AG10803 (cell line): ENCODE measurements around the gene CD244.
A peak's percentile ranks its signal among the peaks of the same experiment; 100 is the strongest.

Experiments used
- DNase-seq: peaks from one replicate; pipeline ENCODE4 v3.0.0; 2010; ENCODE audit warnings: low read depth
- H3K4me3 ChIP-seq: 2 replicates; pipeline ENCODE4 v1.5.1; 2011; ENCODE audit warnings: mild to moderate bottlenecking, low read length, control low read depth
- TF ChIP-seq, protein P1 (sequence below): conservative IDR thresholded peaks from 2 replicates; pipeline ENCODE4 v1.5.1; 2011; ENCODE audit warnings: mild to moderate bottlenecking, low read length, control low read depth, inconsistent platforms

CD244 gene

DNA sequence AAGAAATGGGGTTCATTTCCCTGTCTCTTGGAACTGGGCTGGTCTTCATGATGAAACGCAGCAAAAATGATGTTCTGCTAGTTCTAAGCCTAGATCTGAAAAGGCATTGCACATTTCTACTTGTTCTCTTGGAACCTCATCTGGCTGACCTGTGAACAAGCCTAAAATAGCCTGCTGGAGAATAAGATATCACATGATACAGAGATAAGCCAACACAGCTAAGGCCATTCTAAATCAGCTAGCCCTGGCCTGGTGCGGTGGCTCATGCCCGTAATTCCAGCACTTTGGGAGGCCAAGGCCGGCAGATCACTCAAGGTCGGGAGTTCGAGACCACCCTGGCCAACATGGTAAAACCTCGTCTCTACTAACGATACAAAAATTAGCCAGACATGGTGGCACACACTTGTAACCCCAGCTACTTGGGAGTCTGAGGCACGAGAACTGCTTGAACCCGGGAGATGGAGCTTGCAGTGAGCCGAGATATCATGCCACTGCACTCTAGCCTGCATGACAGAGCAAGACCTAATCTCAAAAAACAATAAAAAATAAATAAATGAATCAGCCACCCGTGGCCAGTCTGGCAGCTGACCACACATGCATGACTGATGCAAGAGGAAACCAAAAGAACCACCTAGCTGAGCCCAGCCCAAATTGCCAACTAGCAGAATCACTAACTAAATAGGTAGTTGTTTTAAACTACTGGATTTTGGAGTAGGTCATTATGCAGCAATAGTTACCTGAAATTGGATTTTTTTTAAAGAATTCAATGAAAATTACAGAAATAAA is 18.0 kb downstream of the CD244 start:
- TF ChIP-seq, protein P1, sequence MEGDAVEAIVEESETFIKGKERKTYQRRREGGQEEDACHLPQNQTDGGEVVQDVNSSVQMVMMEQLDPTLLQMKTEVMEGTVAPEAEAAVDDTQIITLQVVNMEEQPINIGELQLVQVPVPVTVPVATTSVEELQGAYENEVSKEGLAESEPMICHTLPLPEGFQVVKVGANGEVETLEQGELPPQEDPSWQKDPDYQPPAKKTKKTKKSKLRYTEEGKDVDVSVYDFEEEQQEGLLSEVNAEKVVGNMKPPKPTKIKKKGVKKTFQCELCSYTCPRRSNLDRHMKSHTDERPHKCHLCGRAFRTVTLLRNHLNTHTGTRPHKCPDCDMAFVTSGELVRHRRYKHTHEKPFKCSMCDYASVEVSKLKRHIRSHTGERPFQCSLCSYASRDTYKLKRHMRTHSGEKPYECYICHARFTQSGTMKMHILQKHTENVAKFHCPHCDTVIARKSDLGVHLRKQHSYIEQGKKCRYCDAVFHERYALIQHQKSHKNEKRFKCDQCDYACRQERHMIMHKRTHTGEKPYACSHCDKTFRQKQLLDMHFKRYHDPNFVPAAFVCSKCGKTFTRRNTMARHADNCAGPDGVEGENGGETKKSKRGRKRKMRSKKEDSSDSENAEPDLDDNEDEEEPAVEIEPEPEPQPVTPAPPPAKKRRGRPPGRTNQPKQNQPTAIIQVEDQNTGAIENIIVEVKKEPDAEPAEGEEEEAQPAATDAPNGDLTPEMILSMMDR = no peak
- H3K4me3 ChIP-seq = no peak overlapping the region
- no peak for DNase-seq

DNA sequence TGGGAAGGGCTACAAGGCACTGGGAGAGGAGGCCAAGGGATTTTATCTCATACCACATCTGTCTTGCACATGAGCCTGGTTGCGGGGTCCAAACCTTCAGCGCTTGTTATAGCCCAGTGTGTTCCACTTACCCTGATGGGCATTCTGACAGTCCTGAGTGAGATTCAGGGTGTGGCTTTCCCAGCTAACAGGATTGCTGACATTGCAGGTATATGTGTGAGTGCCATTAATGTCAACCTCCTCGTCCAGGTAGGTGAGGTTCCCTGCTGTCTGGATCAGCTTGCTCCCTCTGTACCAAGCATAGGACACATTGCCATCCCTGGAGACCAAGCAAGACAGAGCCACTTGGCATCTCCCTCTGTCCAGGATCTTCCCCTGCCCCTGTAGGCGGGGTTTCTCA is 21.6 kb downstream of the CD244 start:
- TF ChIP-seq, protein P1 = no peak
- H3K4me3 ChIP-seq = no peak overlapping the region
- DNase-seq = no peak

DNA sequence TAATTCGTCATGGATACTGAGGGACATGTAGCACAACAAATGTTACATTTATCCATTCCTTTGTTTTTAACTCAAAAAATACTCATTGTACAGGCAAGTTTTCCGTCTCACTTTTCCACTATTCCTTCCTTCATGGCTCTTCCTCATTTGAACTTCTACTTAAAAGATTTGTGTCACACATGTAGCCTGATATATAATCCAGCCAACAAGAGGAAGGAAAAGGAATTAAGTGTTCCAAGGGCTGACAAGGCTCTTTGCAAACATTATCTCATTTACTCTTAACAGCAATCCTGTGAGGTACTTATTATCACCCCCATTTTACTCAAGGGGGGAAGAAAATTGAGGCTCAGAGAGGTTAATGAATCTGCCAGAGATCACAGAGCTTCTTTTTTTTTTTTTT is 22.9 kb downstream of the CD244 start:
- no peak overlapping the region for H3K4me3 ChIP-seq
- TF ChIP-seq, protein P1 = no peak
- DNase-seq = no peak

DNA sequence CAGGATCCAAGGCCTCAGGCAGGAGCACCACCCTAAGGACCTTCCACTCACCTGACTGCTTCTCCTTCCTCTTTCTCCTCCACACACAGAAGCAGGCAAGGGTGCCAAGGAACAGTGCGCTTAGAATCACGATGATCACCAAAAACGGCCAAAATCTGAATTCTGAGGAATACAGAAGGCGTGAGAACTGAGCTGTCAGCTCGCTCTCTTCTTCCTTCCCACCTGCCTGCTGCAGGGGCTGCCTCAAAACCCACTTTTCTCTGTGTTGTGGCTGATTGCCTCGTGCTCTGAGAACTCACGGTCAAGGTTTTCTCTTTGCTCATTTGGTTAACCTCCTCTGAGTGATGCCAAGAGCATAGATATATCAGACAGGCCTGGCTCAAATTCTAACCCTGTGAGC is 23.8 kb downstream of the CD244 start:
- TF ChIP-seq, protein P1 = no peak
- H3K4me3 ChIP-seq = no peak overlapping the region
- DNase-seq = no peak

DNA sequence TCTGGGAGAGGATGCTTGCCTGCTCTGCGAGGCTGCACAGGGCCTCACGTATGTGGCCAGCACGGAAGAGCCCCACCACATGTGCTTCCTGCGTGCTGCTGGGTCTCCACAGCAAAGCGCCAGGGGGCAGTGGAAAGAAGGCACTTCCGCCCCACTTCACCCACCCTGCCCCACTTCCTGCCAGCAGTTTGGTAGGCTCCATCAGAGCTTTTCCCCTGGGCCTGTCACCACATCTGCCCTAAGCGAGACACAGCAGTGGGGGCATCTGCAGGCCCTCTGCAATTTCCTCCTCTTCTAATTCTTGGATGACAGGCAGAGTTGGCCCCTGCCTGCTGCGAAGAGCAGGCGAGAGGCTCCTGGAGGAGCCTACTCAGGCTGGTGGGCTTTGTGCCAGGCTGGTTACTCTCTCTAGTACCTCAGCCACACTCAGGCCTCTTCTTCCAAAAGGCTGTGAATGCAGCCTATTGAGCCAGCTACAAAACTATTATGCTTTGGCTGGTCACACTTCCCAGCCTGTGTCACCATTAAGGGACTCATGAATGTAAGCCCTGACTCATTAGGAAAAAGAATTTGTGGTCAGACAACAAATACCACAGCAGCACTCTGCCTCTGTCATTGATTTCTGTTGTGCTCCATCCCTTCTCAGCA is 25.0 kb downstream of the CD244 start:
- TF ChIP-seq, protein P1 = no peak
- H3K4me3 ChIP-seq = no peak overlapping the region
- peak; percentile 33 for DNase-seq

DNA sequence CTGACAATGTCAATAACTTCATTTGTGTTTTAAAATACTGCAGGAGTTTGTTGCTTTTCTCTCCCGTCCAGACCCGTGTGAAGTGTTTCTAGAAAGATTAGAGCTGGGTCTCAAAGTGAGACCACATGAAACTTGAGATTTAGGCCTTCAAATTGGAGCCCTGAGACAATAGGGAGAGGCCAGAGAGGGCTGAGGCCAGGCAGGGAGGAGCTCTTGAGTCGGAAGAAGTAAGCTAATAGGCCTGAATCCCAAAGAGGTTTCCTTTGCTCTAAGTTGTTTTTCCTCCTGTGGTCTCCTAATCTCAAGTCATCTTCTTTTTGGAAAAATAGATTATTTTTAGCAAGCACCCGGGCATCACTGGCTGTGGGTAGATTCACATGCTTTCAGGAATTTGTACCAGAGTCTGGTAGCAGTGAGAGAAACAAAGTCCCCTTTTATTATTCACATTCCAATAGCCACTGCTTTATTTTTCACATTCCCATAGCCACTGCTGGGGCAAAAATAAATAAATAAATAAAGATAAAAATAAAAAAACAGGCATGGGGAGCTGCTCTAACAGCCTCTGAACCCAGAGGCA is 25.6 kb downstream of the CD244 start:
- TF ChIP-seq, protein P1 = no peak
- DNase-seq = no peak
- H3K4me3 ChIP-seq = no peak overlapping the region

DNA sequence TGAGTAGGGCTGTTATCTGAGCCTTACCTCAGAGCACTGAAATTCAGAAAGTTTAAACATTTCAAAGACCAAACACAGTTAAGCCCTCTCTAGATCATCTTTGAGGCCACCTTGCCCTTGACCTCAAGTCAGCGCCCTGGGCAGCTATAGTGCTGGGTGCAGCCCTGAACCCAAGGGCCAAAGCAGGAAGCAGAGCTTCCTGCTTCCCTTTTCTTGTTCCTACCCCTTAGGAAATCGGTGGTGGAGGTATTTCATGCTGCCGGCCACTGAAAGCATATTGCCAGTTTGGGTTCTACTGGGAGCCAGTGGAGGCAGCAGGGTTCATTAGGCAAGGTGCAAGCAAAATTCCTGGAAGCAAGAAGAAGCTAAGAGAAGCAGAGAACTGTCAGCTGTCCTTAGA is 26.1 kb downstream of the CD244 start:
- TF ChIP-seq, protein P1 = no peak
- no peak for DNase-seq

More for the DNA sequence above, 26.1 kb downstream of the CD244 start:
- H3K4me3 ChIP-seq = no peak overlapping the region
